ENCODE measurements around the gene TGFBR1.

GRCh38 chr9:99180662-99181061, 75.7 kb downstream of the TGFBR1 start:
- TF ChIP-seq CTCF (IDR thresholded peaks at IDR 0.05; ENCODE audit: extremely low read depth in 1 of 2, insufficient read depth in 1 of 2, low read depth in 1 of 2, low read length in 2 of 2), result no peak
- TF ChIP-seq POLR2A (IDR thresholded peaks at IDR 0.05; ENCODE audit: low read depth, low read length), result no peak
- no peak for TF ChIP-seq POLR2AphosphoS5 (IDR thresholded peaks at IDR 0.05; ENCODE audit: insufficient read depth, low read depth, low read length)
